K562 (cell line): ENCODE data around the gene CFAP70. TPM values are rescaled to one million over a fixed set of nuclear protein-coding genes. Genes with fewer than 3 reads are reported as not detected.

Source experiments
- ETV6 ChIP-seq, 3 experiments: fragments of 150-350 bp in 1 of 3; sonication (generic) in 1 of 3; formaldehyde crosslinking in 1 of 3; IDR thresholded peaks; 2 replicates each; pipeline versions ENCODE4 v1.6.1 to v1.8.0; 2014 to 2022; ENCODE audit warnings: borderline replicate concordance in 2 of 3, low read depth in 2 of 3, antibody characterized with exemption in 1 of 3, low read length in 1 of 3, mild to moderate bottlenecking in 1 of 3, missing genetic modification reagents in 1 of 3
- GABPB1 ChIP-seq: sonication (generic); formaldehyde crosslinking; IDR thresholded peaks from 2 replicates; pipeline ENCODE4 v1.8.0; 2022; ENCODE audit warnings: mild to moderate bottlenecking, missing genetic modification reagents
- HDAC6 ChIP-seq: IDR thresholded peaks from 2 replicates; pipeline ENCODE4 v1.6.1; 2012; ENCODE audit warnings: low read depth, mild to moderate bottlenecking, control low read depth, inconsistent platforms, low read length, moderate library complexity
- MIER1 ChIP-seq: fragments of 450-650 bp; IDR thresholded peaks from 2 replicates; pipeline ENCODE4 v1.6.1; 2016; ENCODE audit warnings: antibody characterized with exemption, mild to moderate bottlenecking, low read depth
- RBM39 ChIP-seq: fragments of 200-400 bp; formaldehyde crosslinking; optimal IDR thresholded peaks from 2 replicates; pipeline ENCODE3; 2018; ENCODE audit warnings: low read depth, low read length
- SIN3B ChIP-seq: fragments of 450-650 bp; IDR thresholded peaks from 2 replicates; pipeline ENCODE4 v1.6.1; 2017; ENCODE audit warnings: low read depth, mild to moderate bottlenecking, moderate library complexity
- TEAD1 ChIP-seq, 2 experiments: fragments of 450-650 bp in 1 of 2; sonication (generic) in 1 of 2; formaldehyde crosslinking; IDR thresholded peaks; 2 replicates each; pipeline versions ENCODE4 v1.4.0 to v1.8.0; 2020 to 2022; ENCODE audit warnings: mild to moderate bottlenecking in 2 of 2, missing genetic modification reagents in 1 of 2
- polyA plus RNA-seq, 8 experiments: library from polyadenylated mRNA; depleted of rRNA in 4 of 8; stranded (reverse) in 5 of 8; unstranded in 3 of 8; fragments of >200 nt; fragmentation: Nextera tagmentation in 2 of 8; fragmentation: Illumina TruSeq in 1 of 8; extraction: Ambion mirVana in 2 of 8; extraction: Trizol in 1 of 8; gene quantifications; 2 replicates each; pipeline versions ENCODE4 v1.2.1 to v1.2.3, GENCODE V29; 2011 to 2014; ENCODE audit warnings: inconsistent platforms in 1 of 8, missing spikeins in 1 of 8
- total RNA-seq, 7 experiments: library from RNA; depleted of rRNA in 6 of 7; stranded (reverse); fragments of >200 nt in 6 of 7; fragmentation: Illumina TruSeq in 2 of 7; extraction: Trizol in 2 of 7; gene quantifications; 2 replicates each; pipeline versions ENCODE4 v1.2.1 to v1.2.3, GENCODE V29; 2011 to 2021; ENCODE audit warnings: low replicate concordance in 1 of 7
- TF ChIP-seq, protein P1 (sequence below): sonication (generic); formaldehyde crosslinking; IDR thresholded peaks from 2 replicates; pipeline ENCODE4 v1.8.1; 2023; ENCODE audit warnings: mild to moderate bottlenecking, missing genetic modification reagents, moderate library complexity
- TF ChIP-seq, protein P2 (sequence below): fragments of 250-450 bp; sonication (Bioruptor Pico); IDR thresholded peaks from 2 replicates; pipeline ENCODE4 v1.9.0; 2021; ENCODE audit warnings: mild to moderate bottlenecking, inconsistent platforms
- TF ChIP-seq, protein P3 (sequence below): fragments of 450-650 bp; IDR thresholded peaks from 2 replicates; pipeline ENCODE4 v1.6.1; 2016; ENCODE audit warnings: low read depth
- TF ChIP-seq, protein P4 (sequence below): sonication (generic); formaldehyde crosslinking; IDR thresholded peaks from 2 replicates; pipeline ENCODE4 v1.8.0; 2022; ENCODE audit warnings: mild to moderate bottlenecking, missing genetic modification reagents

CFAP70 gene
- total and polyA plus RNA-seq, 9 of the 15 experiments (the other 6 are each of a cell fraction or from before 2014, with no cell fraction given), result 0.27 to 1.6 (median 0.86) TPM

DNA sequence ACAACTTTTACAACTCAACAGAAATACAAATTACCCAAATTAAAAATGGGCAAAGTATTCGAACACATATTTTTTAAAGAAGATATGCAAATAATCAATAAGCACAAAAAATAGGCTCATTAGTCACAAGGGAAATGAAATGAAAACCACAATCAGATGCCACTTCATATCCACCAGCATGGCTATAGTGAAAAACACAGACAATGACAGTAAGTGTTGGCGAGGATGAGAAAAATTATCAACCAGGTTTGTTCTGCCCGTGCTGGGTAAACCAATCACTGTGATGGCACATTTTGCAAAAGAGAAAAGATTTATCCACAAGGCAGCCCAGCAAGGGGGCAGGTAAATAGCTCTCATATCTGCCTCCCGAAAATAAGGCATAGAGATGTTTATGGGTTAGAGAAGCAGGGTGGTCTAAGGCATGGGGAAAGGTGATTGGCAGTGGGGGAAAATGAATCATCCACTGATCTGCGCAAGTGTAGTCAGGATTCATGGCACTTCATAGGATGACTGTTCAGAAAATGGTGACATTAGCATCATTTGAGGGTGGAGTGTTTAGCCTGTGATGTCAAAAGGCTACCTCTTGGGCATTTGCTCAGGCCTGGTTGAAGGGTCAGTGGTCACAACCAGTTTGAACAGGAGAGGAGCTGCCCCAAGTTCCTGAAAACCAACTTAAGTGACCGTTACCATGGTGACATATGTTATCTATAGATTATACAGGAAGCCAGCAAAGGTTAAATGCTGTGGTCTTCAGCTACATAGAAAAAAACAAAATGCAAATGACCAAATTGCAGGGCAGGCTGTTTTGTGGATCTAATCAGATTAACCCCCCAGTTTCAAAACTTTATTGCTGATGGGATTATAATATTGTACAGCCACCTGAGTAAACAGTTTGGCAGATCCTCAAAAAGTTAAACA is 8.0 kb upstream of the CFAP70 start (continued):
- TF ChIP-seq SIN3B (no peak), HDAC6 (no peak), RBM39 (no peak), GABPB1 (CRISPR knock-in tag) (0 out of 2 replicates have a peak, but pooled peaks have one; percentile 45), ETV6 (IDR thresholded peaks at IDR 0.05; ENCODE audit: borderline replicate concordance in 1 of 2, low read depth in 2 of 2, low read length in 1 of 2) (no peak), ETV6 (CRISPR knock-in tag; IDR thresholded peaks at IDR 0.05; ENCODE audit: borderline replicate concordance) (no peak), TEAD1 (CRISPR knock-in tag; IDR thresholded peaks at IDR 0.05) (peak; percentile 14 to 62; a peak in 1 of 4 replicates), MIER1 (no peak)
- TF ChIP-seq, protein P1, sequence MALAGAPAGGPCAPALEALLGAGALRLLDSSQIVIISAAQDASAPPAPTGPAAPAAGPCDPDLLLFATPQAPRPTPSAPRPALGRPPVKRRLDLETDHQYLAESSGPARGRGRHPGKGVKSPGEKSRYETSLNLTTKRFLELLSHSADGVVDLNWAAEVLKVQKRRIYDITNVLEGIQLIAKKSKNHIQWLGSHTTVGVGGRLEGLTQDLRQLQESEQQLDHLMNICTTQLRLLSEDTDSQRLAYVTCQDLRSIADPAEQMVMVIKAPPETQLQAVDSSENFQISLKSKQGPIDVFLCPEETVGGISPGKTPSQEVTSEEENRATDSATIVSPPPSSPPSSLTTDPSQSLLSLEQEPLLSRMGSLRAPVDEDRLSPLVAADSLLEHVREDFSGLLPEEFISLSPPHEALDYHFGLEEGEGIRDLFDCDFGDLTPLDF (CRISPR knock-in tag), result no peak
- TF ChIP-seq, protein P2, sequence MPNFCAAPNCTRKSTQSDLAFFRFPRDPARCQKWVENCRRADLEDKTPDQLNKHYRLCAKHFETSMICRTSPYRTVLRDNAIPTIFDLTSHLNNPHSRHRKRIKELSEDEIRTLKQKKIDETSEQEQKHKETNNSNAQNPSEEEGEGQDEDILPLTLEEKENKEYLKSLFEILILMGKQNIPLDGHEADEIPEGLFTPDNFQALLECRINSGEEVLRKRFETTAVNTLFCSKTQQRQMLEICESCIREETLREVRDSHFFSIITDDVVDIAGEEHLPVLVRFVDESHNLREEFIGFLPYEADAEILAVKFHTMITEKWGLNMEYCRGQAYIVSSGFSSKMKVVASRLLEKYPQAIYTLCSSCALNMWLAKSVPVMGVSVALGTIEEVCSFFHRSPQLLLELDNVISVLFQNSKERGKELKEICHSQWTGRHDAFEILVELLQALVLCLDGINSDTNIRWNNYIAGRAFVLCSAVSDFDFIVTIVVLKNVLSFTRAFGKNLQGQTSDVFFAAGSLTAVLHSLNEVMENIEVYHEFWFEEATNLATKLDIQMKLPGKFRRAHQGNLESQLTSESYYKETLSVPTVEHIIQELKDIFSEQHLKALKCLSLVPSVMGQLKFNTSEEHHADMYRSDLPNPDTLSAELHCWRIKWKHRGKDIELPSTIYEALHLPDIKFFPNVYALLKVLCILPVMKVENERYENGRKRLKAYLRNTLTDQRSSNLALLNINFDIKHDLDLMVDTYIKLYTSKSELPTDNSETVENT (CRISPR knock-in tag), result no peak
- TF ChIP-seq, protein P3, sequence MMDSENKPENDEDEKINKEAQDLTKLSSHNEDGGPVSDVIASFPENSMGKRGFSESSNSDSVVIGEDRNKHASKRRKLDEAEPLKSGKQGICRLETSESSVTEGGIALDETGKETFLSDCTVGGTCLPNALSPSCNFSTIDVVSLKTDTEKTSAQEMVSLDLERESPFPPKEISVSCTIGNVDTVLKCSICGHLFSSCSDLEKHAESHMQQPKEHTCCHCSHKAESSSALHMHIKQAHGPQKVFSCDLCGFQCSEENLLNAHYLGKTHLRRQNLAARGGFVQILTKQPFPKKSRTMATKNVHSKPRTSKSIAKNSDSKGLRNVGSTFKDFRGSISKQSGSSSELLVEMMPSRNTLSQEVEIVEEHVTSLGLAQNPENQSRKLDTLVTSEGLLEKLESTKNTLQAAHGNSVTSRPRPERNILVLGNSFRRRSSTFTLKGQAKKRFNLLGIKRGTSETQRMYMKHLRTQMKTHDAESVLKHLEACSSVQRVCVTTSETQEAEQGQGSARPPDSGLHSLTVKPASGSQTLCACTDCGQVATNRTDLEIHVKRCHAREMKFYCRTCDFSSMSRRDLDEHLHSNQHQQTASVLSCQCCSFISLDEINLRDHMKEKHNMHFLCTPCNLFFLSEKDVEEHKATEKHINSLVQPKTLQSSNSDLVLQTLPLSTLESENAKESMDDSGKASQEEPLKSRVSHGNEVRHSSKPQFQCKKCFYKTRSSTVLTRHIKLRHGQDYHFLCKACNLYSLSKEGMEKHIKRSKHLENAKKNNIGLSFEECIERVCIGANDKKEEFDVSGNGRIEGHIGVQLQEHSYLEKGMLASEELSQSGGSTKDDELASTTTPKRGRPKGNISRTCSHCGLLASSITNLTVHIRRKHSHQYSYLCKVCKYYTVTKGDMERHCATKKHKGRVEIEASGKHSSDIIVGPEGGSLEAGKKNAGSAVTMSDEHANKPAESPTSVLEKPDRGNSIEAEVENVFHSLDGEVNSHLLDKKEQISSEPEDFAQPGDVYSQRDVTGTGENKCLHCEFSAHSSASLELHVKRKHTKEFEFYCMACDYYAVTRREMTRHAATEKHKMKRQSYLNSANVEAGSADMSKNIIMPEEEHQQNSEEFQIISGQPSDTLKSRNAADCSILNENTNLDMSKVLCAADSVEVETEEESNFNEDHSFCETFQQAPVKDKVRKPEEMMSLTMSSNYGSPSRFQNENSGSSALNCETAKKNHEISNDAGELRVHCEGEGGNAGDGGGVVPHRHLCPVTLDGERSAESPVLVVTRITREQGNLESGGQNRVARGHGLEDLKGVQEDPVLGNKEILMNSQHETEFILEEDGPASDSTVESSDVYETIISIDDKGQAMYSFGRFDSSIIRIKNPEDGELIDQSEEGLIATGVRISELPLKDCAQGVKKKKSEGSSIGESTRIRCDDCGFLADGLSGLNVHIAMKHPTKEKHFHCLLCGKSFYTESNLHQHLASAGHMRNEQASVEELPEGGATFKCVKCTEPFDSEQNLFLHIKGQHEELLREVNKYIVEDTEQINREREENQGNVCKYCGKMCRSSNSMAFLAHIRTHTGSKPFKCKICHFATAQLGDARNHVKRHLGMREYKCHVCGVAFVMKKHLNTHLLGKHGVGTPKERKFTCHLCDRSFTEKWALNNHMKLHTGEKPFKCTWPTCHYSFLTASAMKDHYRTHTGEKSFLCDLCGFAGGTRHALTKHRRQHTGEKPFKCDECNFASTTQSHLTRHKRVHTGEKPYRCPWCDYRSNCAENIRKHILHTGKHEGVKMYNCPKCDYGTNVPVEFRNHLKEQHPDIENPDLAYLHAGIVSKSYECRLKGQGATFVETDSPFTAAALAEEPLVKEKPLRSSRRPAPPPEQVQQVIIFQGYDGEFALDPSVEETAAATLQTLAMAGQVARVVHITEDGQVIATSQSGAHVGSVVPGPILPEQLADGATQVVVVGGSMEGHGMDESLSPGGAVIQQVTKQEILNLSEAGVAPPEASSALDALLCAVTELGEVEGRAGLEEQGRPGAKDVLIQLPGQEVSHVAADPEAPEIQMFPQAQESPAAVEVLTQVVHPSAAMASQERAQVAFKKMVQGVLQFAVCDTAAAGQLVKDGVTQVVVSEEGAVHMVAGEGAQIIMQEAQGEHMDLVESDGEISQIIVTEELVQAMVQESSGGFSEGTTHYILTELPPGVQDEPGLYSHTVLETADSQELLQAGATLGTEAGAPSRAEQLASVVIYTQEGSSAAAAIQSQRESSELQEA, result no peak
- TF ChIP-seq, protein P4, sequence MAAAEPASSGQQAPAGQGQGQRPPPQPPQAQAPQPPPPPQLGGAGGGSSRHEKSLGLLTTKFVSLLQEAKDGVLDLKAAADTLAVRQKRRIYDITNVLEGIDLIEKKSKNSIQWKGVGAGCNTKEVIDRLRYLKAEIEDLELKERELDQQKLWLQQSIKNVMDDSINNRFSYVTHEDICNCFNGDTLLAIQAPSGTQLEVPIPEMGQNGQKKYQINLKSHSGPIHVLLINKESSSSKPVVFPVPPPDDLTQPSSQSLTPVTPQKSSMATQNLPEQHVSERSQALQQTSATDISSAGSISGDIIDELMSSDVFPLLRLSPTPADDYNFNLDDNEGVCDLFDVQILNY (CRISPR knock-in tag), result no peak
